K562 (cell line): Measurements from ENCODE around the gene KRTAP10-11. TPM values are rescaled to one million over a fixed set of nuclear protein-coding genes. Genes with fewer than 3 reads are reported as not detected.

Source experiments
- E2F1 ChIP-seq: sonication (generic); formaldehyde crosslinking; IDR thresholded peaks from 2 replicates; pipeline ENCODE4 v1.8.1; 2023; ENCODE audit warnings: mild to moderate bottlenecking, missing genetic modification reagents, moderate library complexity
- EP400 ChIP-seq: fragments of 450-650 bp; IDR thresholded peaks from 2 replicates; pipeline ENCODE4 v1.6.1; 2017; ENCODE audit warnings: antibody characterized with exemption, mild to moderate bottlenecking, moderate library complexity
- FOXM1 ChIP-seq, 2 experiments: fragments of 450-650 bp in 1 of 2; sonication (generic) in 1 of 2; formaldehyde crosslinking in 1 of 2; IDR thresholded peaks; 2 replicates each; pipeline versions ENCODE4 v1.6.1 to v1.9.0; 2017 to 2022; ENCODE audit warnings: low read depth in 2 of 2, mild to moderate bottlenecking in 2 of 2, missing genetic modification reagents in 1 of 2, moderate library complexity in 1 of 2
- NBN ChIP-seq: fragments of 450-650 bp; IDR thresholded peaks from 2 replicates; pipeline ENCODE4 v1.6.1; 2016; ENCODE audit warnings: low read depth, mild to moderate bottlenecking
- ZBTB40 ChIP-seq, 2 experiments: fragments of 450-650 bp in 1 of 2; sonication (generic) in 1 of 2; formaldehyde crosslinking in 1 of 2; IDR thresholded peaks; 2 replicates each; pipeline versions ENCODE4 v1.7.1 to v1.9.0; 2016 to 2022; ENCODE audit warnings: inconsistent platforms in 1 of 2, mild to moderate bottlenecking in 1 of 2, missing genetic modification reagents in 1 of 2
- ZNF384 ChIP-seq: IDR thresholded peaks from 2 replicates; pipeline ENCODE4 v1.6.1; 2012; ENCODE audit warnings: low read depth, low read length, improper control_type of control experiment
- ZNF561 ChIP-seq: fragments of 450-650 bp; formaldehyde crosslinking; conservative IDR thresholded peaks from 2 replicates; pipeline ENCODE4 v1.4.0; 2020; ENCODE audit warnings: mild to moderate bottlenecking, moderate library complexity
- ZNF766 ChIP-seq: fragments of 200-800 bp; sonication (Bioruptor generic); conservative IDR thresholded peaks from 2 replicates; pipeline ENCODE4 v1.6.1; 2016; ENCODE audit warnings: missing genetic modification characterization, missing compliant biosample characterization
- polyA plus RNA-seq, 8 experiments: library from polyadenylated mRNA; depleted of rRNA in 4 of 8; stranded (reverse) in 5 of 8; unstranded in 3 of 8; fragments of >200 nt; fragmentation: Nextera tagmentation in 2 of 8; fragmentation: Illumina TruSeq in 1 of 8; extraction: Ambion mirVana in 2 of 8; extraction: Trizol in 1 of 8; gene quantifications; 2 replicates each; pipeline versions ENCODE4 v1.2.1 to v1.2.3, GENCODE V29; 2011 to 2014; ENCODE audit warnings: inconsistent platforms in 1 of 8, missing spikeins in 1 of 8
- total RNA-seq, 7 experiments: library from RNA; depleted of rRNA in 6 of 7; stranded (reverse); fragments of >200 nt in 6 of 7; fragmentation: Illumina TruSeq in 2 of 7; extraction: Trizol in 2 of 7; gene quantifications; 2 replicates each; pipeline versions ENCODE4 v1.2.1 to v1.2.3, GENCODE V29; 2011 to 2021; ENCODE audit warnings: low replicate concordance in 1 of 7

Gene KRTAP10-11
- total and polyA plus RNA-seq, 9 of the 15 experiments (the other 6 are each of a cell fraction or from before 2014, with no cell fraction given) = not detected

GRCh38 chr21:44695184-44695583 is 49.0 kb downstream of the KRTAP10-11 start (continued):
- TF ChIP-seq ZBTB40 (IDR thresholded peaks at IDR 0.05) (no peak), ZBTB40 (CRISPR knock-in tag; IDR thresholded peaks at IDR 0.05) (no peak), ZNF561 (CRISPR knock-in tag) (no peak), ZNF766 (CRISPR knock-in tag) (no peak), E2F1 (CRISPR knock-in tag) (no peak), NBN (no peak), FOXM1 (IDR thresholded peaks at IDR 0.05; ENCODE audit: low read depth) (no peak), FOXM1 (CRISPR knock-in tag; IDR thresholded peaks at IDR 0.05; ENCODE audit: low read depth) (no peak), EP400 (no peak), ZNF384 (no peak)
